ENCODE data around the gene ADRA2C.

GRCh38 chr4:3722446-3723231 is 43.5 kb upstream of the ADRA2C start:
- no peak for TF ChIP-seq CTCF (IDR thresholded peaks at IDR 0.05)
- no peak for TF ChIP-seq POLR2A (IDR thresholded peaks at IDR 0.05)

All from right lobe of liver (tissue), 4 donors.